ENCODE data around the gene ATP4B.

DNA sequence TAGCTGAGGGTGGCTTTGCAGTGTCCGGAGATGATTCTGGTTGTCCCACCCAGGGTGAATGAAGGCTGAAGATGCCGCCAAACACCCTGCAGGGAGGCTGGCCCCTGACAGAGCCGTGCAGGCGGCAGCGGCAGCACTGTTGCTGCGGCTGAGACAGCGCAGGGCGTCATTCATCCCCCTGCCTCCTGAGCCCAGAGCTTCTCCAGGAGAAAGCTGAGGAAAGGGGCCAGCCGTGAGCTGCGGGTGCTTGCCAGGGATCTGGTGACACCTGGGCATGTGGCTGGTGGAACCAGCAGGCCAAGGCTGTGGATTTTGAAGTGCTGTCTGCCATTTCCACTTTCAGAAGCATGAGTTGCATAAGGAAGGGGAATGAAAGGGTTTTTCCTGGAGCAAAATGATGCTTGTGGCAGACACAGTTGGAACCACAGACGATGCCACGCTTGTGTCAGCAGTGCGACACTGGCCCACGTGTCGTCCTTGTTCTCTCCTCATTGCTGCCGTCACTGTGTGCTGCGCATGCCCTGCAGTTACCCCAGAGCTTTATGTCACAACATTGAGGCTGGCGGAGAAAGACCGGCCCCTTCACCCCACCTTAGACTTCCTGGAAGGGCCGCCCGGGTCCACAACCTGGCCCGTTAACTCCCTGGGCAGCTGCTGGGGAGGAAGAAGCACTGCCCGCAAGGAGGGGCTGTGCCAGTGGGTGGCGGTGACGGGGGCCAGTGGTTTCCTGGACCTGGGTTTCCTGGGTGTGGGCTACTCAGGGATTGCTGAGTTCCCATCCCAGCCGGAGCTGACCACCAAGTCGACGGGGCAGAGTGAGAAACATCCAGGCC lies 50.7 kb downstream of the ATP4B start:
- TF ChIP-seq, protein P1, sequence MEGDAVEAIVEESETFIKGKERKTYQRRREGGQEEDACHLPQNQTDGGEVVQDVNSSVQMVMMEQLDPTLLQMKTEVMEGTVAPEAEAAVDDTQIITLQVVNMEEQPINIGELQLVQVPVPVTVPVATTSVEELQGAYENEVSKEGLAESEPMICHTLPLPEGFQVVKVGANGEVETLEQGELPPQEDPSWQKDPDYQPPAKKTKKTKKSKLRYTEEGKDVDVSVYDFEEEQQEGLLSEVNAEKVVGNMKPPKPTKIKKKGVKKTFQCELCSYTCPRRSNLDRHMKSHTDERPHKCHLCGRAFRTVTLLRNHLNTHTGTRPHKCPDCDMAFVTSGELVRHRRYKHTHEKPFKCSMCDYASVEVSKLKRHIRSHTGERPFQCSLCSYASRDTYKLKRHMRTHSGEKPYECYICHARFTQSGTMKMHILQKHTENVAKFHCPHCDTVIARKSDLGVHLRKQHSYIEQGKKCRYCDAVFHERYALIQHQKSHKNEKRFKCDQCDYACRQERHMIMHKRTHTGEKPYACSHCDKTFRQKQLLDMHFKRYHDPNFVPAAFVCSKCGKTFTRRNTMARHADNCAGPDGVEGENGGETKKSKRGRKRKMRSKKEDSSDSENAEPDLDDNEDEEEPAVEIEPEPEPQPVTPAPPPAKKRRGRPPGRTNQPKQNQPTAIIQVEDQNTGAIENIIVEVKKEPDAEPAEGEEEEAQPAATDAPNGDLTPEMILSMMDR (IDR thresholded peaks at IDR 0.05), result no peak
- no peak for TF ChIP-seq POLR2AphosphoS5 (IDR thresholded peaks at IDR 0.05; ENCODE audit: low read depth, low read length)
- TF ChIP-seq MXI1 (IDR thresholded peaks at IDR 0.05; ENCODE audit: low read depth, low read length), result no peak
